Activated T-cell treated with anti-CD3 and anti-CD28 coated beads, Interleukin-2, amount 50 U/mL, for 4 hours (primary cell): ENCODE measurements around the gene NDUFC1. TPM values are rescaled to one million over a fixed set of nuclear protein-coding genes. Genes with fewer than 3 reads are reported as not detected.
"Not testable (repeated sequence)": the region's sequence is repeated elsewhere in the genome, so short reads cannot be mapped to it uniquely, and the experiment has no call there.

ENCODE experiments used
- ATAC-seq, 2 donors: fragments of 200-7000 bp; cut with Tn5 transposase; one replicate each; pipeline ENCODE4 v1.10.0; 2021
- DNase-seq: peaks from one replicate; pipeline ENCODE4 v3.0.0-alpha.2; 2020
- H3K27me3 Mint-ChIP-seq: one replicate; pipeline ENCODE4 v1.8.0; 2021; ENCODE audit warnings: low read depth, mixed read lengths
- H3K36me3 Mint-ChIP-seq: one replicate; pipeline ENCODE4 v1.8.0; 2022; ENCODE audit warnings: mixed read lengths; ENCODE audit not compliant: insufficient read depth
- H3K4me1 Mint-ChIP-seq: one replicate; pipeline ENCODE4 v1.8.0; 2021; ENCODE audit warnings: low read depth, mixed read lengths
- H3K4me3 Mint-ChIP-seq: one replicate; pipeline ENCODE4 v1.8.0; 2021; ENCODE audit warnings: mild to moderate bottlenecking, moderate library complexity, mixed read lengths
- H3K9me3 Mint-ChIP-seq: one replicate; pipeline ENCODE4 v1.8.0; 2021; ENCODE audit warnings: mixed read lengths
- total RNA-seq, 3 donors: library from RNA; stranded (reverse); gene quantifications; one replicate each; pipeline ENCODE4 v1.2.1, GENCODE V29; 2021

NDUFC1 gene
- total RNA-seq: 10 to 100 TPM; 46.4 to 51.9 (median 51.6) TPM

DNA sequence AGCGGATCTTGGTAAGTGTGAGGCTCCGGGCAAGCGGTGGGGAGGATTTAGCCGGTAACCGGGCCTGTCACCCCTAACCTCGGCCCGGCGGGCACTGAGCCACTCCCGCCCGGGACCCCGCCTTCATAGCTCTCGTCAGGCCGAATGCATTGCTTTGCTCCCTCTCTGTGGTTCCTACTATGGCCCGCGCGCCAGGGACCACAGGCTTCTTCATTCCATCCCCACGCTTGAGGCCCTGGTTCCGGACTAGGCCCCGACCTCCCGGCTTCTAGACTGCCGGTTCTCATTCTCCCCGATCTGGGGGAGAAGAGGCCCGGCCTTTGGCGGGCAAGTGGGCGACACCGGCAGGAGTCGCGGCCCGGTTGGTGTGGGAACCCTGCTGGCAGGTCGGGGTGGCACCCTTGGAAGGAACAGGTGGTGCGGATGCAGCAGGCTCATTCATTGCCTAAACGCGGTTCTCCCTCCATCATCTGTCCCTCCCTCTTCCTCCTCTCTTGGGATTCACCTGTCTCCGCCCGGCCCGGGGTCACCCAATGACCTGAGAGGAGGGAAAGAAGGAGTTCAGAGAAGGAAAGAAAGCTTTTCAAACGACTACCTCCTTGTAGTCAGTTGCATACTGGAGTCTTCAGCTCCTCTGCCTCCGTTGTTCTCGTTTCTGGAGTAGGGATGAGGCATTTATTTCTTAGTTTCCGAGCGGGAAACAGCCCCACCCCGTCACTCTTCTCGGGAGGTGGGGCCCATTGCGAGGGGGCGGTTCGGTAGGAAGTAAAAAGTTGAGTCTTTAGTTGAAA lies at the start of gene NDUFC1:
TSS of gene NDUFC1 (minus strand) at position 657 of the 791 bp plus-strand sequence. CDS start 6,679 bp downstream, outside the sequence.
- Mint-ChIP-seq H3K27me3 (no peaks in the 10 kb centered on the region), H3K9me3 (peaks cover 5% of the 10 kb centered on the region), H3K4me1 (peaks cover 56% of the 10 kb centered on the region), H3K36me3 (peaks cover 27% of the 10 kb centered on the region), H3K4me3 (peak within 1 kb of the TSS; percentile 100)
- peak; percentile 50 to 51 for ATAC-seq
- peak; percentile 50 for DNase-seq

GRCh38 chr4:139337612-139338011 lies 35.3 kb upstream of the NDUFC1 start:
- Mint-ChIP-seq H3K4me1 (peaks cover 15% of the 10 kb centered on the region), H3K36me3 (peaks cover 28% of the 10 kb centered on the region), H3K4me3 (no peak overlapping the region), H3K9me3 (no peaks in the 10 kb centered on the region), H3K27me3 (no peaks in the 10 kb centered on the region)
- no peak for DNase-seq
- ATAC-seq: no peak

DNA sequence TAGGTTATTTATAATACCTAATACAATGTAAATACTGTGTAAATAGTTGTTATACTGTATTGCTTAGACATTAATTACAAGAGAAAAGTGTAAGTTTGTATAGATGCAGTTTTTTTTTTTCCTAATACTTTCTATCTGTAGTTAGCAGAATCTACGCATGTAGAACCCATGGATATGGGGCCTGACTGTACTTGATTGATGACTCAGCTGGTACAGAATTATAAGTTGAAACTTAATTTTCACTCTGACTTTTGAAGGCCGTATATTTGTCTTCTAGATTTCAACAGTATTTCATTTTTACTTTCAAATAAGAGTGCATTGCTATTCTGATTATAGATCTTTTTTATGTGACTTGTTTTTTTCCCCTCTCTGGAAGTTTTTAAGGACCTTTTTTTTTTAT lies 30.8 kb upstream of the NDUFC1 start:
- ATAC-seq (peak; percentile 66 to 69), DNase-seq (no peak)
- Mint-ChIP-seq H3K9me3 (no peaks in the 10 kb centered on the region), H3K36me3 (peaks cover 34% of the 10 kb centered on the region), H3K4me1 (peaks cover 34% of the 10 kb centered on the region), H3K27me3 (no peaks in the 10 kb centered on the region), H3K4me3 (no peak overlapping the region)

DNA sequence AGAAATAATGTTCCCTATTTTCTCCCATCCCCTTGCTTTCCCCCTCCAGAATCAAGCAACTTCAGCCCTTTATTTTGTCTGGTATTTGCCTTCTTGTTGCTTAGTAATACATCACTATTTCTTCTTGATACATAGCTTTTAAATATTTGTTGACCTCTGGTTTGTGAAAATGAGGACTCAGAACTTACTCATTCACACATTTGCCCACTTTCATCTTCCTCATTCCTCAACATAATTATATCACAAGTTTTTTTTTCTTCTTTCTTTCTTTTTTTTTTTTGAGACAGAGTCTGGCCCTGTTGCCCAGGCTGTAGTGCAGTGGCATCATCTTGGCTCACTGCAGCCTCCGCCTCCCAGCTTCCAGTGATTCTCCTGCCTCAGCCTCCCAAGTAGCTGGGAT lies 28.9 kb upstream of the NDUFC1 start:
- Mint-ChIP-seq H3K36me3 (peaks cover 31% of the 10 kb centered on the region), H3K27me3 (no peaks in the 10 kb centered on the region), H3K9me3 (no peaks in the 10 kb centered on the region), H3K4me1 (peaks cover 39% of the 10 kb centered on the region), H3K4me3 (no peak overlapping the region)
- peak; percentile 18 to 23 for ATAC-seq
- no peak for DNase-seq

DNA sequence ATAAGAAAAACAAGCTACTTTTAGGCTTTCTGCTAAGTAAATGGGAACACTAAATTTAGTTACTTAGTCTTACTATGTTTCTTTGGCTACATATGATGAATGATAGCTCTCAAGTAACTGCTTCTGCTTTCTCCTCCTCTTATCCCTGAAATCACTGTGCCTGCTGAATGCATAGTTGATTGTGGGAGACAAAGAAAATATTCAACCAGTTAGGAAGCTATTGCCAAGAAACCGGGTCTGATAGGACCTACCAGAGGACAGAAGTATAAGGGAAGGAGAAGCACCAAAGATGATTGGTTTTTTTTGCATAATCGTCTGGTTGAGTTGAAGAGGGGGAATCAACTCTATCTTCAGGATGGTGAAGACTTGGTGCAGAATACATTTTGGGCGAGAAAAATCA lies 28.0 kb upstream of the NDUFC1 start:
- Mint-ChIP-seq H3K9me3 (no peaks in the 10 kb centered on the region), H3K4me3 (no peak overlapping the region), H3K4me1 (peaks cover 46% of the 10 kb centered on the region), H3K27me3 (no peaks in the 10 kb centered on the region), H3K36me3 (peaks cover 28% of the 10 kb centered on the region)
- DNase-seq (no peak), ATAC-seq (no peak)

DNA sequence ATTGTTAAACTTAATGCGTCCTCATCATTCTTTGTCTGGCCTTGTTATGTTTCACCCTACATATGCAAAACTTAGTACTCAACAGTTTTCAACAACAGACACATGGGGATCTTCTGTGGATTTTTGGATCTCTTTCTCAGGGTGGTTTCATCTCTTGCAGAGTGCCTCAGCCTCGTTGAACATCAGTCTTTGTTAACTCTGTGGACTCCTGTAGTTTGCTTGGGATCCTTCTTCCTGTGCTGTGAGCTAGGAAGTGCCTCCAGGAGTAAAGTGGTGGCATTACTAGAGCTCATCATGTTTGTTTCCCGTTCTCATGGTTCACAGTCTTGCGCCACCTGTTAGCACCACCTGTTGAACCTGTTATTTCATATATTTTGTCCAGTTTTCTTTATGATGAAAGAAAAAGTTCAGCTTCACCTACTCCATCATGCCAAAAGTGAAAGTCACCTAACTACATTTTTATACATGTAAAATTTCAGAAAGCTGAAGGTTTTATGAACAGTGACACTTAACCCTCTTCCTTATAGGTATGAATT lies 27.5 kb upstream of the NDUFC1 start:
- H3K4me1 Mint-ChIP-seq: peaks cover 50% of the 10 kb centered on the region
- no peaks in the 10 kb centered on the region for H3K9me3 Mint-ChIP-seq
- H3K4me3 Mint-ChIP-seq: no peak overlapping the region
- peaks cover 26% of the 10 kb centered on the region for H3K36me3 Mint-ChIP-seq
- no peaks in the 10 kb centered on the region for H3K27me3 Mint-ChIP-seq
- DNase-seq: no peak
- no peak for ATAC-seq

- H3K9me3 Mint-ChIP-seq: peaks cover 7% of the 10 kb centered on the region
- peaks cover 58% of the 10 kb centered on the region for H3K4me1 Mint-ChIP-seq
- H3K36me3 Mint-ChIP-seq: peaks cover 28% of the 10 kb centered on the region
These were observed 22.3 kb upstream of the NDUFC1 start for GRCh38 chr4:139324620-139325019.

GRCh38 chr4:139322541-139322940 lies 20.3 kb upstream of the NDUFC1 start:
- peaks cover 18% of the 10 kb centered on the region for H3K36me3 Mint-ChIP-seq
- not testable (repeated sequence) for H3K9me3 Mint-ChIP-seq, ATAC-seq, H3K4me3 Mint-ChIP-seq, H3K27me3 Mint-ChIP-seq, DNase-seq
- H3K4me1 Mint-ChIP-seq: peaks cover 59% of the 10 kb centered on the region

More at GRCh38 chr4:139324620-139325019, 22.3 kb upstream of the NDUFC1 start:
- no peaks in the 10 kb centered on the region for H3K27me3 Mint-ChIP-seq
- DNase-seq: no peak
- no peak for ATAC-seq
- H3K4me3 Mint-ChIP-seq: no peak overlapping the region

DNA sequence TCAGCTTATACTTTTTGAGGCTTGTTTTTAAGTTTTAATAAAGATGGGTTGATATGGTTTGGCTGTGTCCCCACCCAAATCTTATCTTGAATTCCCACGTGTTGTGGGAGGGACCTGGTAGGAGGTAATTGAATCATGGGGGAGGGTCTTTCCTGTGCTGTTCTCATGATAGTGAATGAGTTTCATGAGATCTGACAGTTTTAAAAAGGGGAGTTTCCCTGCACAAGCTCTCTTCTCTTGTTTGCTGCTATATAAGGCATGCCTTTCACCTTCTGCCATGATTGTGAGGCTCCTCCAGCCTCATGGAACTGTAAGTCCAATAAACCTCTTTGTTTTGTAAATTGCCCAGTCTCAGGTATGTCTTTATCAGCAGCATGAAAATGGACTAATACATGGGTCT lies 19.8 kb upstream of the NDUFC1 start:
- H3K36me3 Mint-ChIP-seq: peaks cover 18% of the 10 kb centered on the region
- peaks cover 61% of the 10 kb centered on the region for H3K4me1 Mint-ChIP-seq
- DNase-seq, ATAC-seq, H3K9me3 Mint-ChIP-seq, H3K27me3 Mint-ChIP-seq, H3K4me3 Mint-ChIP-seq: not testable (repeated sequence)

DNA sequence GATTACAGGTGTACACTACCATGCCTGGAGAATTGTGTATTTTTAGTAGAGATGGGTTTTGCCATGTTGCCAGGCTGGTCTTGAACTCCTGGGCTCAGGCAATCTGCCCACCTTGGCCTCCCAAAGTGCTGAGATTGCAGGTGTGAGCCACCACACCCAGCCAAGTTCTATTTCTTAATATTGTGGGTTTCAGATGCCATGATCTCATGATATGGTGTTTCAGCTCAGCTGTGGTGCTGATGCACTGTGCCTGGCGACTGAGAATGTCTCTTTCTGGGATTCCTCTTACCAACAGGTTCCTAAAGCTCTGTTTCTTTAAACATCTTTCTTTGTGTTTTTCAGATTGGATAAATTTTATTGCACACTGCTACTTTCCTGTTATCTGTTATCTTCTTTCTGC lies 17.3 kb upstream of the NDUFC1 start:
- DNase-seq (no peak), ATAC-seq (no peak)
- Mint-ChIP-seq H3K27me3 (no peaks in the 10 kb centered on the region), H3K36me3 (peaks cover 19% of the 10 kb centered on the region), H3K9me3 (peaks cover 7% of the 10 kb centered on the region), H3K4me3 (no peak overlapping the region), H3K4me1 (peaks cover 68% of the 10 kb centered on the region)

- DNase-seq (no peak), ATAC-seq (no peak)
- peaks cover 7% of the 10 kb centered on the region for H3K9me3 Mint-ChIP-seq
- H3K4me3 Mint-ChIP-seq: no peak overlapping the region
- peaks cover 19% of the 10 kb centered on the region for H3K36me3 Mint-ChIP-seq
- peaks cover 77% of the 10 kb centered on the region for H3K4me1 Mint-ChIP-seq
- H3K27me3 Mint-ChIP-seq: no peaks in the 10 kb centered on the region
These were observed 15.4 kb upstream of the NDUFC1 start for GRCh38 chr4:139317635-139318034.

GRCh38 chr4:139316733-139317132 lies 14.5 kb upstream of the NDUFC1 start:
- no peaks in the 10 kb centered on the region for H3K27me3 Mint-ChIP-seq
- peaks cover 12% of the 10 kb centered on the region for H3K36me3 Mint-ChIP-seq
- no peak overlapping the region for H3K4me3 Mint-ChIP-seq

GRCh38 chr4:139315221-139315675 lies 13.0 kb upstream of the NDUFC1 start:
- no peaks in the 10 kb centered on the region for H3K27me3 Mint-ChIP-seq

More at GRCh38 chr4:139316733-139317132, 14.5 kb upstream of the NDUFC1 start:
- ATAC-seq: no peak
- peaks cover 78% of the 10 kb centered on the region for H3K4me1 Mint-ChIP-seq
- H3K9me3 Mint-ChIP-seq: peaks cover under 1% of the 10 kb centered on the region
- DNase-seq: no peak

GRCh38 chr4:139314047-139314800 lies 11.9 kb upstream of the NDUFC1 start:
- H3K4me1 Mint-ChIP-seq: peaks cover 72% of the 10 kb centered on the region
- no peaks in the 10 kb centered on the region for H3K27me3 Mint-ChIP-seq
- H3K9me3 Mint-ChIP-seq: no peaks in the 10 kb centered on the region
- no peak for ATAC-seq
- H3K4me3 Mint-ChIP-seq: peak overlapping the region; percentile 59
- no peak for DNase-seq
- peaks cover 3% of the 10 kb centered on the region for H3K36me3 Mint-ChIP-seq

More at GRCh38 chr4:139315221-139315675, 13.0 kb upstream of the NDUFC1 start:
- ATAC-seq (no peak), DNase-seq (no peak)
- Mint-ChIP-seq H3K4me3 (no peak overlapping the region), H3K36me3 (peaks cover 10% of the 10 kb centered on the region), H3K4me1 (peaks cover 75% of the 10 kb centered on the region), H3K9me3 (no peaks in the 10 kb centered on the region)
